ENCODE data around the gene AKR1C2. TPM values are rescaled to one million over a fixed set of nuclear protein-coding genes. Genes with fewer than 3 reads are reported as not detected.
"Not testable (repeated sequence)": the region's sequence is repeated elsewhere in the genome, so short reads cannot be mapped to it uniquely, and the experiment has no call there.

The AKR1C2 gene
- total and polyA plus RNA-seq, 10 of the 15 experiments (the other 5 are each of a cell fraction or from before 2014, with no cell fraction given) = 0.31 to 0.44 (median 0.36) TPM; not detected in 7

DNA sequence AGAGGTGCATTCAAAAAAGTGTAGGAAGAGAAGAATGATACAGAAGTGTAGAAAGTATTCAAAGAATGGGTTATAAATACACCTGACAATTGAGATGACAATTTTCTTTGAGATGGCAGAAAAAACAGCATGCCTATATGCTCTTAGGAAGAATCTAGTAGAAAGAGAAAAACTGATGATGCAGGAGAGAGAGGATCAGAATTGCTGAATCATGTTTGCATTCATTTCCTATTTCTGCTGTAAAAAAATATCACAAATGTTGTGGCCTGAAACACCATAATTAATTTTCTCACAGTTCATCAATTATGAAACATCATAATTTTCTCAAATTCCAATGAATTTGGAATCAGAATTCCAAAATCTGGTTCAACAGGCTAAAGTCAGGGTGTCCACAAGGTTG, 50.3 kb downstream of the AKR1C2 start:
- no TSS peak for BruUV-seq (replicated peaks)
- DNase-seq (ENCODE audit: low read depth, low spot score) (no peak), ATAC-seq (no peak), FAIRE-seq (no peak)
- in situ Hi-C loops (cut with MboI) = no loop called here
- H3K4me3 ChIP-seq = no peak overlapping the region
- ChIA-PET POLR2A (no interaction called here), CTCF (no interaction called here), SMC1A (ENCODE audit: uncharacterized antibody, unreplicated experiment) (no interaction called here), RAD21 (ENCODE audit: unreplicated experiment) (no interaction called here)
- H3K36me3 ChIP-seq (ENCODE audit: control insufficient read depth in 2 of 2, insufficient read depth in 2 of 2, low read length in 1 of 2) = no peaks in the 10 kb centered on the region
- no peaks in the 10 kb centered on the region for H4K20me1 ChIP-seq (ENCODE audit: control insufficient read depth, insufficient read depth)
- H3K9me3 ChIP-seq (replicated peaks; ENCODE audit: control insufficient read depth, insufficient read depth, low read length) = no peaks in the 10 kb centered on the region
- no peak for TF ChIP-seq PAX5 (IDR thresholded peaks at IDR 0.05; ENCODE audit: borderline replicate concordance, low read depth, low read length)
- TF ChIP-seq FOS (IDR thresholded peaks at IDR 0.05; ENCODE audit: borderline replicate concordance, extremely low read depth, insufficient read length) = no peak
- no peak for TF ChIP-seq SMC3 (IDR thresholded peaks at IDR 0.05; ENCODE audit: borderline replicate concordance, low read length)
- no peak for TF ChIP-seq TCF12 (IDR thresholded peaks at IDR 0.05; ENCODE audit: low read depth, low read length)
- H3K4me2 ChIP-seq (ENCODE audit: control insufficient read depth, insufficient read depth) = no peak overlapping the region
- no peak overlapping the region for H3K9ac ChIP-seq (ENCODE audit: control insufficient read depth, insufficient read depth, low read length)
- no peaks in the 10 kb centered on the region for H3K4me1 ChIP-seq (ENCODE audit: control insufficient read depth, insufficient read depth, low read length)
- no peak overlapping the region for H3K27ac ChIP-seq (ENCODE audit: control insufficient read depth, insufficient read depth)
- H3K79me2 ChIP-seq (ENCODE audit: control insufficient read depth, insufficient read depth, low read length) = no peaks in the 10 kb centered on the region
- H2AFZ ChIP-seq (ENCODE audit: control insufficient read depth, low read depth, low read length) = no peak overlapping the region
- intact Hi-C loops (cut with micrococcal nuclease; ENCODE audit: unreplicated experiment) = no loop called here
- no peaks in the 10 kb centered on the region for H3K27me3 ChIP-seq (replicated peaks in 1 of 2; ENCODE audit: control insufficient read depth in 2 of 2, insufficient read depth in 2 of 2, low read length in 1 of 2)

DNA sequence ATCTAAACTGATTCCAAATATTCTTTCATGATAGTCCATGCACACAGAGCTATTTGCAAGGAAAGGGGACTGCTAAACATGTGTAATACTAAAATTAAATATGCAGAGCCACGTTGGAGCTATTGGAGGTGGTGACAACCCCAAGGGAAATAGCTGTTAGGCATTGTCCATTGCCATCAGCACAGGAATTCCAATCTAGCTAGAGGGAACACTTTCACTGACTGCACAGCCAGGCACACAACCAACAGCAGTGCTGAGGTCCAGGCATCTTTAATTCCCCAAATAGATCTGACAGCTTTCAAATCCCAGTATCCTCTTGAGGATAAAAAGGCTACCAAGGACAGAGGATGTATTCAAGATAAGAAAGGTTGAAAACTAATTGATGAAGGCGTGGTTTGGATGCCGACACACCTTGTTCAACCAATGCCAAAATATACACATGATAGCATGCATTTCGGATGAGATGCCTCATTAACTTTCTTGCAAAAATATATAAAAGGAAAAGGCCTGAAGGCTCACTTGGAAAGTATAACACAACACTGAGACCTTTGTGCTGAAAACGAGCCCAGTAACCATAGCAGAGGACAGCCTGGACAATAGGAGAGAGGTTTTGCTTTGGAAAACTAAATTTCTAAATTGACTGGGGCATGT, 52.0 kb downstream of the AKR1C2 start:
- BruUV-seq (replicated peaks); H4K20me1 ChIP-seq (ENCODE audit: control insufficient read depth, insufficient read depth); H3K4me2 ChIP-seq (ENCODE audit: control insufficient read depth, insufficient read depth); FAIRE-seq; ATAC-seq; RAD21 ChIA-PET (ENCODE audit: unreplicated experiment); intact Hi-C loops (cut with micrococcal nuclease; ENCODE audit: unreplicated experiment); H2AFZ ChIP-seq (ENCODE audit: control insufficient read depth, low read depth, low read length); H3K4me3 ChIP-seq; DNase-seq (ENCODE audit: low read depth, low spot score); SMC1A ChIA-PET (ENCODE audit: uncharacterized antibody, unreplicated experiment); H3K4me1 ChIP-seq (ENCODE audit: control insufficient read depth, insufficient read depth, low read length); in situ Hi-C loops (cut with MboI); POLR2A ChIA-PET; H3K27ac ChIP-seq (ENCODE audit: control insufficient read depth, insufficient read depth); H3K36me3 ChIP-seq (ENCODE audit: control insufficient read depth in 2 of 2, insufficient read depth in 2 of 2, low read length in 1 of 2); H3K9me3 ChIP-seq (replicated peaks; ENCODE audit: control insufficient read depth, insufficient read depth, low read length); H3K79me2 ChIP-seq (ENCODE audit: control insufficient read depth, insufficient read depth, low read length); H3K27me3 ChIP-seq (replicated peaks in 1 of 2; ENCODE audit: control insufficient read depth in 2 of 2, insufficient read depth in 2 of 2, low read length in 1 of 2); H3K9ac ChIP-seq (ENCODE audit: control insufficient read depth, insufficient read depth, low read length): not testable (repeated sequence)
- CTCF ChIA-PET = interaction anchor here (1.1 kb wide), 1 partner anchor 102 kb away, joined by 3 read pairs; no protein-coding TSS in a partner anchor
- WGBS (ENCODE audit: insufficient coverage, insufficient replicate concordance, low lambda C conversion rate, missing lambda C conversion rate) = 5% methylated on average over 3 of the region's 5 CpGs

All from GM12878 (cell line).